GM21390 (cell line): ENCODE data around the gene AHI1.

Source experiments
- ATAC-seq: cut with Tn5 transposase; IDR thresholded peaks from one replicate; pipeline ENCODE4 v1.9.1; 2021; ENCODE audit not compliant: unreplicated experiment

The AHI1 gene

DNA sequence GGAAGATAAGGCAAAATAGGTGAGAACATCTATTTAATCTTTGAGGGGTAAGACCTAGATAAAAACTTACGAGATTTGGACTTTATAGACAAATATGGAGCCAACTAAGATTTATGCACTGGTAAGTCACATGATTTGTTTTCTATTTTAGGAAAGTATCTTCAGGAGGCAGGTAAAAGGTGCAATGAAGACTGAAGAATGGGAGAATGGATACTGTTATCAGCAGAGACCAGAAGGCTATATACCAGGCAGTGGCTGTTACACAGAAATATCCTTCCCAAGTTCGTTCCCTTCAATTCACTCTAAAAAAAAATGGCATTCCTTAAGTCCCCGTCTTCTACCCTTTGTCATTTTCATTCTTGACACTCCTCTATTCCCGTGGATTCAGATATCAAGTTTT lies 192.7 kb downstream of the AHI1 start:
- no peak for ATAC-seq

GRCh38 chr6:135301304-135301703 lies 196.2 kb downstream of the AHI1 start:
- ATAC-seq: no peak

GRCh38 chr6:135300576-135300975 lies 197.0 kb downstream of the AHI1 start:
- no peak for ATAC-seq

DNA sequence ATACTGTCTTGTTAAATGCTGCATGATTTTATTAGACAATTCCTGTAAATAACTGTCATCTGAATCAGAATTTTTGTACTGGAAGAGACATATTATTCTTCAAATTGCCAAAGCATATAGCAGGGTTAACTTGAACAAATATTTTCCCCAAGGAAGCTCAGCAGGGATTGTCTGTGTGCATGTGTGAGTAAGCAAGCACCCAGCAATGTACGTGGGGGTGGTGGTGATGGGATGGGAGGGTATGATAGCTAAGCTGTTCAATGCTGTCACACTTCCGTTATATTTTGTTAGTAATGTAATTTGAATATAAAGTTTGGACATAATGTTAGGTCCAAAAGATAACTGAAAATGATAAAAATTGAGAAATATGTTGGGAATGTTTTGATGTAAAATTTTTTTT lies 198.3 kb downstream of the AHI1 start:
- ATAC-seq: no peak

DNA sequence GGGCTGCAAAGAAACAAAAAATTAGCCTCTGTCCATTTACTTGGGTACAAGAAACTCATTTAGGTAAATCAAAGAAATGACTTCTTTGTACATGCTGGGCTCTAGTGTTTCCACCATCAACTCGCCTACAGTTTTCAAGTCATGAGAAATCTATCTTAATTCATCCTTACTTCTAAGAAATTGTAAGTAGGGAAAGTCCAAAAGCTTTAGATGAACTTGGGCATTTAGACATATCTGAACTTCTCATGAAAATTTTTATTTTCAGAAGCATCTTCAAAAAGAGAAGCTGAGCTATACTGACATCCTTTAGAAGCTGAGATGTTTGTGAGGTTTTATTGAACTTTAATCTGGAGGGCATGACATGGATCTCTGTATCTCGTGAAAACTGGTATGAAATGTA lies 199.1 kb downstream of the AHI1 start:
- no peak for ATAC-seq

- no peak for ATAC-seq
Measured at GRCh38 chr6:135296715-135297114, 200.8 kb downstream of the AHI1 start.

- no peak for ATAC-seq
Measured at GRCh38 chr6:135295085-135295484, 202.5 kb downstream of the AHI1 start.

- no peak for ATAC-seq
Measured at GRCh38 chr6:135291288-135292076, 206.1 kb downstream of the AHI1 start.

DNA sequence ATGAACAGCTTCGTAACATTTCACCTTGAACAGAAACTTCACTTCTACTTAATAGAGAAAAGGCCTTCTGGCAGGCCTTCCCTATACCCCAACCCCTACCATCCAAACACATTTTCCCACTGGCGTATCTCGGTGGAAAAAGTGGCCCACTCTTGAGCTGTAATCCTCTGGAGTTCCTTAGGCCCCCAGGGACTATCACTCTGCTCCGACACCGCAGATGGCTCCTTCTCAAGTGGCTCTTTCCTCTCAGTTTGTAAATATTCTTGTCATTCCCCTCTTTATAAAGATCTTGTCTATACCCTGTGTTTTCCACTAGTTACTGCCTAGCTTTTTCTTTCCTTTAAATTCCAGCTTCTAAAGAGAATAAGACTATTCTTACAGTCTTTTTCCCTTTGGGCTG lies 207.7 kb downstream of the AHI1 start:
- no peak for ATAC-seq

GRCh38 chr6:135286962-135287538 lies 210.5 kb downstream of the AHI1 start:
- ATAC-seq: no peak

DNA sequence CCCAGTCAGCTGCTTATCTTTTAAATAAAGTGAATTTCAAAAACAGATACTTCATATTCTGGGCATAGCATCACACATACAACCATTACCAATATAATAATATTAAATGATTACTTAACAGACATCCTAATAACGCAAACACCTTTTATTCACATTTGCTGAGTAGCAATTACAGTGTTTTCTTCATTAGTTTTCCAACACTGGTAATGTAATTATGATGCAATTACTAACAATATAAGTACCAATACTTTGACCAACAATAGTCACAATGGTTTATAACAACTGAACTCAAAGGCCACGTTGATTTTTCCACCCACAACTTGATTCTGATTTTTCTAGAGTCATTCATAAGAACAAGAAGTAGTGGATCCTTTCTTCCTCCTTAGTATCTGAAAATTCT lies 212.4 kb downstream of the AHI1 start:
- ATAC-seq: no peak

DNA sequence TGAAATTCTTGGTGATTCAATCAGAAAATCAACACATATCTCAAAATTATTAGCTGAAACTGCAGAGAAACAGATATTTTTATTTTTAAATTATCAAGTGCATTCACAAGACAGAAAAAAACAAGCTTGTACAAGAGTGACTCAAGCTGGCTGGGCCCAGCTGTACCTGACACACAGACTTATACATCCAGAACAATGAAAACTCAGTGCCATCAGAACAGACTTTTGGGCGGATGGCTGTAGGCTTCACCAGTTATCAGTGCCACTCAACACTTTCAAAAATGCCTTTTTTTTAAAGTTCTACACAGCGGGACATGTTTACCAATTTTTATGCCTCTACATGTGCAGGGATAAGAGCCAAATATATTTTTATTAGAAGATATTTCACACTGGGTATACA lies 213.6 kb downstream of the AHI1 start:
- no peak for ATAC-seq

DNA sequence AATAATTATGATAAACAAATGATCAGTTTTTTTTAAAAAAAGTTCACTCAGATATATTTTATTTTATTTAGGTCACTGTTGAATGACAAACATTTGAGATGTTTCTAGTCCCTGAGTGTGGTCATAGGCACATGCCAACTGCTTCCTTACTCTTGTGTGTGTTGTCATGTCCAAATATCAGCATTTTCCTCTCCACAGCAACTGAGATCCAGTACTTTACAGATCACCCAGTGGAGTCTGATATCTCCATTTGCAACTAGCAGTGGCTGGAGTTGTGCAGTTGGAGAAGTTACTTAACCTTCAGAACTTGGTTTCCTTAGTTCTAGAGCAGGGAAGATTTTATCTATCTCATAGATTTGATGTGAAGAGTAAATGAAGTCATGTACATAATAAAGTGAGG lies 215.1 kb downstream of the AHI1 start:
- no peak for ATAC-seq

DNA sequence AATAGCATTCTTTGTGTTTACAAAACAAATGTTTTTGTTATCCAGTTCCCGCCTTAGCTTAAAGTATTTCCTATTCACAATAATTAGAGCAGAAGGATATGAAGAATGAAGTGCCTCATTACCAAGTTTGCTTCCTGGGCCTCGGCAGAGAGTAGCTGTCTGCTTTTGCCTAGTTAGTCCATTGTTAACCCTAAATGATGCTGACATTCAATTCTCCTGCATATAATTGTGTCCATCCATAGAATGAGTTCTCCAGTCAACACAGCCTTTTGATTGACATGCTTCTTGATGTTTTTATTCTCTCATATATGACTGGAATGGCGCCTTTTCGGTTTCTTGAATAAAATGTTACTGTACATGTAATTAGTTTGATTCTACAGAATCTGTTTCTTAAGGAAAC lies 215.6 kb downstream of the AHI1 start:
- ATAC-seq: no peak

- ATAC-seq: no peak
Measured at GRCh38 chr6:135281227-135281626, 216.3 kb downstream of the AHI1 start.

- no peak for ATAC-seq
Measured at GRCh38 chr6:135280375-135281136, 217.0 kb downstream of the AHI1 start.

DNA sequence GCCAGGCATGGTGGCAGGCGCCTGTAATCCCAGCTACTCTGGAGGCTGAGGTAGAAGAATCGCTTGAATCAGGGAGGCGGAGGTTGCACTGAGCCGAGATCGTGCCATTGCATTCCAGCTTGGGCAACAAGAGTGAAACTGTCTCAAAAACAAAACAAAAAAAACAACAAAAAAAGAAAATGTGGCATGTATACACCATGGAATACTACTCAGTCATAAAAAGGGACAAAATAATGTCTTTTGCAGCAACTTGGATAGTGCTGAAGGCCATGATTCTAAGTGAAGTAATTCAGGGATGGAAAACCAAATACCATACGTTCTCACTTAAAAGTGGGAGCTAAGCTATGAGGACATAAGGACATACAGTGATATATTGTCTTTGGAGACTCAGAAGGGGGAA lies 220.1 kb downstream of the AHI1 start:
- ATAC-seq: no peak

DNA sequence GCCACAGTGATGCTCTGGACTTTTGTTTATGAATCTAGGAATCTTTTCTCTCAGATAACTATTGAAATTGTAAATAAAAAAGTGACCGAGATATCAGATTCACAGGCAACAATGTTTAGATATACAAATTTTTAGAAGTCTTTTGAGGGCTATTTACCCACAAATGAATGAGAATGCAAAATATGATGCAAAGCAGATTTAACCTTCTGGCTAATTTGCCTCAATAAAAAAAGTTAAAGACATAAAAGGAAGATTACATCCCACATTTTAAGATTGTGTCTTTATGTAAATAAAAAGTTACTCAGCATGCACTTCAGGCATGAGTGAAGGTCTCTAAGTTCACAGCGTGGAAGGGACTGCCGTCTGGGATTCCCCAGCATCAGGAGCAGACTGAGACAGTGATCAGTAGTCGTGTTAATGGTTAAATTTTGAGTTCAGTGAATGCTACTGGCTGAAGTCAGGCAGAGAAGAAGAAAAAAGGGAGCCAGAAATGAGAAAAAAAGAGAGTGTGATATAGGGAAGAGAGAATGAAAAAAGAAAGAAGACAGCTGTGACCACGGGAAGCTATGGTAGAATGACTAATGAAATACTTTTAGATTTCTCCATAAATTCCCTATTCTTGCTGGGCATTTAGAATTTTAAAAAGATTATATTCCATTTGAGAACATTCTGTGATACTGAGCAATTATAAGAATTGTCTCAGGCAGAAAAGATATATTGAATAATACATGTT lies 222.8 kb downstream of the AHI1 start:
- ATAC-seq: no peak

- no peak for ATAC-seq
Measured at GRCh38 chr6:135271626-135272025, 225.9 kb downstream of the AHI1 start.

GRCh38 chr6:135270676-135271536 lies 226.6 kb downstream of the AHI1 start:
- no peak for ATAC-seq

DNA sequence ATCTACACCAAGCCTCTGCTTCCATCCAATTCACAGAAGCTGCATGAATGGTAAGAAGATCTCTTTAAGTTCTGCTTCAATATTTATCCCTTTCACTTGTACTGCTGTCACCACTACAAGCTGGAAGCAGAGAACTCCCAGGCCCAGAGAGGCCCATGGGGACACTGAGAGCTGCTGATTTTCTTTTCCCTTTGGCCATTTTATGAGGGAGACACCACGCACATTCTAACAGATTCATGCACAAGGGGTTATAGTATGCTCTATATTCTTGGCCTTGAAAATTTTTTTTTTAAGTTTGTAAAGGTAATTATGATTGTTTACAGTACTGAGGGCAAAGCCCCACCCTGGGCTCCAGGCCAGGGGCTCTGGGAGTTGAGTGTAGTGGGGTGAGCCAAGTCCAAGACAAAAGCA lies 228.1 kb downstream of the AHI1 start:
- no peak for ATAC-seq
